Neural cell (in vitro differentiated cells): ENCODE measurements around the gene MYO18B. TPM values are rescaled to one million over a fixed set of nuclear protein-coding genes. Genes with fewer than 3 reads are reported as not detected.

Experiments
- H2AFZ ChIP-seq: fragments of 200-600, 300-800 bp; sonication (generic), shearing (Covaris generic); 2 replicates; pipeline ENCODE4 v1.6.0; 2014; ENCODE audit warnings: low read depth, mild to moderate bottlenecking, antibody characterized with exemption, low read length, moderate library complexity
- H3F3A ChIP-seq: fragments of 200-600 bp; shearing (Covaris generic); 2 replicates; pipeline ENCODE4 v1.6.1; 2016; ENCODE audit warnings: mild to moderate bottlenecking, moderate library complexity, mixed read lengths, antibody characterized with exemption, low read length; ENCODE audit not compliant: insufficient read depth, poor library complexity, severe bottlenecking
- H3K27ac ChIP-seq: fragments of 200-600, 300-800 bp; sonication (generic), shearing (Covaris generic); 2 replicates; pipeline ENCODE4 v1.5.1; 2014; ENCODE audit warnings: mild to moderate bottlenecking, low read length, moderate library complexity
- H3K27me3 ChIP-seq: fragments of 300-800, 200-600 bp; sonication (generic), shearing (Covaris generic); 2 replicates; pipeline ENCODE4 v1.6.0; 2014; ENCODE audit warnings: mild to moderate bottlenecking, low read depth, low read length, moderate library complexity; ENCODE audit not compliant: insufficient read depth
- H3K36me3 ChIP-seq: fragments of 300-800, 200-600 bp; sonication (generic), shearing (Covaris generic); 2 replicates; pipeline ENCODE4 v1.5.1; 2014; ENCODE audit warnings: mild to moderate bottlenecking, antibody characterized with exemption, low read length, moderate library complexity; ENCODE audit not compliant: insufficient read depth
- H3K4me2 ChIP-seq: fragments of 300-800, 200-600 bp; sonication (generic), shearing (Covaris generic); 2 replicates; pipeline ENCODE4 v1.6.0; 2014; ENCODE audit warnings: mild to moderate bottlenecking, low read length
- H3K4me3 ChIP-seq: fragments of 300-800, 200-600 bp; sonication (generic), shearing (Covaris generic); 2 replicates; pipeline ENCODE4 v1.5.1; 2014; ENCODE audit warnings: mild to moderate bottlenecking, low read length, moderate library complexity
- H3K79me2 ChIP-seq: fragments of 200-600 bp; shearing (Covaris generic); replicated peaks from 2 replicates; pipeline ENCODE4 v1.6.0; 2014; ENCODE audit warnings: mild to moderate bottlenecking, low read length, moderate library complexity; ENCODE audit not compliant: insufficient read depth
- H3K9ac ChIP-seq: fragments of 300-800, 200-600 bp; sonication (generic), shearing (Covaris generic); 2 replicates; pipeline ENCODE4 v1.6.1; 2016; ENCODE audit warnings: mild to moderate bottlenecking, low read length, mixed read lengths
- H3K9me2 ChIP-seq: fragments of 200-600 bp; shearing (Covaris generic); 2 replicates; pipeline ENCODE4 v1.6.1; 2016; ENCODE audit warnings: mild to moderate bottlenecking, low read length, mixed read lengths; ENCODE audit not compliant: insufficient read depth
- H3K9me3 ChIP-seq: fragments of 200-600, 300-800 bp; sonication (generic), shearing (Covaris generic); 2 replicates; pipeline ENCODE4 v1.6.1; 2016; ENCODE audit warnings: mild to moderate bottlenecking, mixed run types, low read length, moderate library complexity, mixed read lengths
- H4K20me1 ChIP-seq: fragments of 200-600 bp; shearing (Covaris generic); 2 replicates; pipeline ENCODE4 v1.6.1; 2016; ENCODE audit warnings: mild to moderate bottlenecking, mixed run types; ENCODE audit not compliant: insufficient read depth
- CTCF ChIP-seq: fragments of 450-650 bp; IDR thresholded peaks from 2 replicates; pipeline ENCODE4 v1.5.1; 2014; ENCODE audit warnings: antibody characterized with exemption, mild to moderate bottlenecking, moderate library complexity; ENCODE audit not compliant: poor library complexity, severe bottlenecking
- EP300 ChIP-seq: fragments of 450-650 bp; conservative IDR thresholded peaks from 2 replicates; pipeline ENCODE4 v1.6.1; 2014; ENCODE audit warnings: antibody characterized with exemption, mild to moderate bottlenecking, moderate library complexity; ENCODE audit not compliant: poor library complexity, severe bottlenecking
- EZH2 ChIP-seq: fragments of 200-600, 300-800 bp; shearing (Covaris generic), sonication (generic); IDR thresholded peaks from 2 replicates; pipeline ENCODE4 v1.6.1; 2014; ENCODE audit warnings: antibody characterized with exemption, low read length, borderline replicate concordance, mild to moderate bottlenecking; ENCODE audit not compliant: insufficient read depth, poor library complexity, severe bottlenecking
- MXI1 ChIP-seq: fragments of 450-650 bp; conservative IDR thresholded peaks from 2 replicates; pipeline ENCODE4 v1.6.1; 2014; ENCODE audit warnings: antibody characterized with exemption, mild to moderate bottlenecking; ENCODE audit not compliant: poor library complexity, severe bottlenecking
- POLR2AphosphoS5 ChIP-seq: IDR thresholded peaks from 2 replicates; pipeline ENCODE4 v1.6.1; 2012
- RAD21 ChIP-seq: fragments of 450-650 bp; conservative IDR thresholded peaks from 2 replicates; pipeline ENCODE4 v1.6.1; 2014; ENCODE audit warnings: antibody characterized with exemption, mild to moderate bottlenecking, moderate library complexity
- REST ChIP-seq: IDR thresholded peaks from 2 replicates; pipeline ENCODE4 v1.6.1; 2012; ENCODE audit warnings: borderline replicate concordance
- SMC3 ChIP-seq: fragments of 450-650 bp; conservative IDR thresholded peaks from 2 replicates; pipeline ENCODE4 v1.6.1; 2014; ENCODE audit warnings: antibody characterized with exemption, mild to moderate bottlenecking, moderate library complexity; ENCODE audit not compliant: poor library complexity
- TAF1 ChIP-seq: IDR thresholded peaks from 2 replicates; pipeline ENCODE4 v1.6.1; 2012; ENCODE audit warnings: low read depth
- polyA plus RNA-seq: library from polyadenylated mRNA; depleted of rRNA; stranded (reverse); fragments of >200 nt; gene quantifications from 2 replicates; pipeline ENCODE4 v1.2.3, GENCODE V29; 2014

The MYO18B gene
- polyA plus RNA-seq, 1 donor from 2014 or later, result 0.71 TPM

DNA sequence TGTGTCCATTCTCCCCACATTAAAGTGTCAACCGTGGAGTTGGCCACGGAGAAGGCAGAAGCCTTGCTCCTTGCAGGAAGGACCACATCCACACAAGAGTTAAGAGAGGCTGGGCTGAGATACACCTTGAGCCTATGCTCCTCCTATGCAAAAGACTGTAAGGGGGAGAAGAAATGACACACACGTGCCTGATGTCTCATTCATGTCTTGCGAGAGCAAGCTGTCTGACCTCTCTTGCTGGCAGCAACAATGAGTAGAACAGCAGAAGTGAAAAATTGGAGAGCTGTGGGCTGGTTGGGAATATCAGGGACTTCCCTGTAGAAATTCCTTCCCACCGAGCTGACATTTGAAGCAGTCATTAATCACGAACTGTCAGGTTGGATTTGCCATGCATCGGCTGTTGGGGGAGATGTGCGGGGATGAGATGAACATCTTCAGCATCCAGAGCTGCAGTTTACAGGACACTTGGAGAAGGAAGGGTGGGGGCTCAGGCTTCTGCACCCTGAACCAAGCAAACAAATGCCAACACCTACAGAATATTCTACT, 139.3 kb downstream of the MYO18B start:
- no peaks in the 10 kb centered on the region for H3K9me3 ChIP-seq
- H2AFZ ChIP-seq, result no peak overlapping the region
- no peaks in the 10 kb centered on the region for H3K36me3 ChIP-seq
- peak overlapping the region; percentile 33 for H3K4me3 ChIP-seq
- peak overlapping the region; percentile 38 for H3K27ac ChIP-seq
- H3K79me2 ChIP-seq, result no peaks in the 10 kb centered on the region
- H3F3A ChIP-seq, result no peaks in the 10 kb centered on the region
- H4K20me1 ChIP-seq, result no peaks in the 10 kb centered on the region
- peak; percentile 45 for TF ChIP-seq POLR2AphosphoS5
- TF ChIP-seq EP300, result peak; percentile 67
- TF ChIP-seq REST, result peak; percentile 98
- no peak for TF ChIP-seq TAF1
- H3K9me2 ChIP-seq, result no peaks in the 10 kb centered on the region
- H3K9ac ChIP-seq, result peak overlapping the region; percentile 4
- H3K4me2 ChIP-seq, result no peak overlapping the region
- no peaks in the 10 kb centered on the region for H3K27me3 ChIP-seq

DNA sequence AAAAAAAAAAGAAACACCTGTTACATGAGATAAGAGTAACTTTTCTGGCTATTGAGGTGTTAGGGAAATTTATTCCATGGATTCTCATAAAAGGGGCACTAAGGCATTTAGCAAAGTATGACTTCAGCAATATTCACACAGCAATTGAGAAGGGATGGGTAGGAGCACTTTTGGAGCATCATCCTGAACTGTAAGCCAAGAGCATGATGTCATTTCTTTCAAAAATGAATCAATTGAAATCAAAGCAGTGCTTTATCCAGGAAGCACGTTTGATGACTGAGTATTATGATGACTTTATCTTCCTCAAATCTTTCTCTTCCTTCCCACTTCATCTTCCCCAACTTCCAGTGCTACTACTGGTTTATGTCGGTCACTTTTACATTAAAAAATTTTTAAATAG, 140.4 kb downstream of the MYO18B start:
- no peak overlapping the region for H3K27ac ChIP-seq
- no peaks in the 10 kb centered on the region for H3F3A ChIP-seq
- no peak overlapping the region for H3K9ac ChIP-seq
- H3K4me3 ChIP-seq, result no peak overlapping the region
- no peaks in the 10 kb centered on the region for H3K9me3 ChIP-seq
- H3K9me2 ChIP-seq, result no peaks in the 10 kb centered on the region
- H3K79me2 ChIP-seq, result no peaks in the 10 kb centered on the region
- H3K4me2 ChIP-seq, result no peak overlapping the region
- H4K20me1 ChIP-seq, result no peaks in the 10 kb centered on the region
- H3K36me3 ChIP-seq, result no peaks in the 10 kb centered on the region
- no peaks in the 10 kb centered on the region for H3K27me3 ChIP-seq
- H2AFZ ChIP-seq, result no peak overlapping the region
- no peak for TF ChIP-seq TAF1
- TF ChIP-seq RAD21, result no peak
- no peak for TF ChIP-seq CTCF
- TF ChIP-seq POLR2AphosphoS5, result no peak
- no peak for TF ChIP-seq EP300
- no peak for TF ChIP-seq EZH2
- TF ChIP-seq REST, result no peak
- TF ChIP-seq SMC3, result no peak
- TF ChIP-seq MXI1, result no peak
